ENCODE measurements around the gene ZC3HAV1. TPM values are rescaled to one million over a fixed set of nuclear protein-coding genes. Genes with fewer than 3 reads are reported as not detected.
A peak's percentile ranks its signal among the peaks of the same experiment; 100 is the strongest.
"Not testable (repeated sequence)": the region's sequence is repeated elsewhere in the genome, so short reads cannot be mapped to it uniquely, and the experiment has no call there.

Gene ZC3HAV1
- polyA plus RNA-seq, 2 donors, result 7.6 TPM

DNA sequence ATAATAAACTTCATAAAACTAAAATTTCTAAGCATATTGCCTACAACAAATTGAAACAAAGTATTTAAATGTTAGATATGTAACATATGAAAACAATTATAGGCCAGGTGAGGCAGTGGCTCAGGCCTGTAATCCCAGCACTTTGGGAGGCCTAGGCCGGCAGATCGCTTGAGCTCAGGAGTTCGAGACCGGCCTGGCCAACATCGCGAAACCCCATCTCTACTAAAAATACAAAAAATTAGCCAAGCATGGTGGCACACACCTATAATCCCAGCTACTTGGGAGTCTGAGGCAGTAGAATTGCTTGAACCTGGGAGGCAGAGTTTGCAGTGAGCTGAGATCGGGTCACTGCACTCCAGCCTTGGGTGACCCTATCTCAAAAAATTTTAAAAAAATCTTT lies 3.3 kb downstream of the ZC3HAV1 start:
- not testable (repeated sequence) for H3K36me3 ChIP-seq (ENCODE audit: control insufficient read depth in 2 of 2, insufficient read depth in 2 of 2, low read length in 1 of 2); H3K9me3 ChIP-seq (ENCODE audit: control insufficient read depth in 2 of 2, insufficient read depth in 1 of 2, low read depth in 1 of 2, low read length in 1 of 2); H3K4me3 ChIP-seq (ENCODE audit: low read depth in 1 of 2, low read length in 2 of 2); H3K4me1 ChIP-seq (ENCODE audit: control insufficient read depth in 2 of 2, insufficient read depth in 2 of 2, low read length in 1 of 2); H3K27me3 ChIP-seq (ENCODE audit: control insufficient read depth in 1 of 2, insufficient read depth in 2 of 2, low read length in 2 of 2); H3K27ac ChIP-seq (ENCODE audit: low read depth in 2 of 2, low read length in 1 of 2)
- WGBS, 2 donors, result 70 to 75% methylated on average over 7 of the region's 7 CpGs

DNA sequence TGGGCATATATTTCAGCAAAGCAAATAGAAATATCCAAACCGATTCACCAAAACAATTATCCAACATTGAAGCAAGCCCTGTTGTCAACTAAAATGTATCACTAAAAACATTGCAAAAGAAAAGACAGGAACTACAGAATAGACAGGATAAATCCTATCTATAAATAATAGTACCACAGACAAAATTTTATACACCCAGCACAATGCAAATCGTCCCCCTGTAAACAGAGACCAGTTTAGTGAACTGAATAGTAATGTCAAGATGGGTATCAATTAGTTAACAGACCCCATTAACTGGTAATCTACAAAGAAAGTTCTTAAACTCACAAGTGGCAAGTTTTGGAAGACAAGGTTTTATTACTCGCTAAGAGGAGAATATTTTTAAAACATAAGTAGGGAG lies 4.0 kb downstream of the ZC3HAV1 start:
- Histone ChIP-seq H3K27me3 (ENCODE audit: control insufficient read depth in 1 of 2, insufficient read depth in 2 of 2, low read length in 2 of 2) (no peaks in the 10 kb centered on the region), H3K36me3 (ENCODE audit: control insufficient read depth in 2 of 2, insufficient read depth in 2 of 2, low read length in 1 of 2) (no peaks in the 10 kb centered on the region), H3K4me1 (ENCODE audit: control insufficient read depth in 2 of 2, insufficient read depth in 2 of 2, low read length in 1 of 2) (no peaks in the 10 kb centered on the region), H3K4me3 (ENCODE audit: low read depth in 1 of 2, low read length in 2 of 2) (peak overlapping the region in 1 of 2 donors; percentile 3), H3K9me3 (ENCODE audit: control insufficient read depth in 2 of 2, insufficient read depth in 1 of 2, low read depth in 1 of 2, low read length in 1 of 2) (peaks cover 0 to 4% of the 10 kb centered on the region in 2 donors), H3K27ac (ENCODE audit: low read depth in 2 of 2, low read length in 1 of 2) (no peak overlapping the region)
- WGBS, 2 donors, result 47% methylated on average over 3 of the region's 3 CpGs

DNA sequence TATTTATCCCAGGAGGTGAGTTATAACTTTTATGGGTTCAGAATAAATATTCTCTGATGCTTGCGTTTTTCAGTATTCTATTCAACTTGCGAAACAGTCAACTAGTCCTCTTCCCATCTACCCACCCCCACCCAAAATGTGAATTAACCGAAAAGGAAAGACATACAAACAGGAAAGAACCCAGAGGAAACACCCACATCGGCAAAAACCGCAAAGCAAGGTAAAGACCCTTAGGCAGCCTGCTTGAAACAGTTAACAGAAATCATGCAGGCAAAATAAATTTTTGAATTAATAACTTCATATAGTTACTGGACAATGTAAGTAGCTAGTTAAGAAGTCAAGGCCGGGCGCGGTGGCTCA lies 5.4 kb downstream of the ZC3HAV1 start:
- Histone ChIP-seq H3K4me3 (ENCODE audit: low read depth in 1 of 2, low read length in 2 of 2) (peak overlapping the region; percentile 15 to 23), H3K4me1 (ENCODE audit: control insufficient read depth in 2 of 2, insufficient read depth in 2 of 2, low read length in 1 of 2) (no peaks in the 10 kb centered on the region), H3K27me3 (ENCODE audit: control insufficient read depth in 1 of 2, insufficient read depth in 2 of 2, low read length in 2 of 2) (no peaks in the 10 kb centered on the region), H3K36me3 (ENCODE audit: control insufficient read depth in 2 of 2, insufficient read depth in 2 of 2, low read length in 1 of 2) (peaks cover 0 to 2% of the 10 kb centered on the region in 2 donors), H3K27ac (ENCODE audit: low read depth in 2 of 2, low read length in 1 of 2) (no peak overlapping the region), H3K9me3 (ENCODE audit: control insufficient read depth in 2 of 2, insufficient read depth in 1 of 2, low read depth in 1 of 2, low read length in 1 of 2) (peaks cover 0 to 3% of the 10 kb centered on the region in 2 donors)
- 72 to 75% methylated on average over 8 of the region's 8 CpGs for WGBS, 2 donors

DNA sequence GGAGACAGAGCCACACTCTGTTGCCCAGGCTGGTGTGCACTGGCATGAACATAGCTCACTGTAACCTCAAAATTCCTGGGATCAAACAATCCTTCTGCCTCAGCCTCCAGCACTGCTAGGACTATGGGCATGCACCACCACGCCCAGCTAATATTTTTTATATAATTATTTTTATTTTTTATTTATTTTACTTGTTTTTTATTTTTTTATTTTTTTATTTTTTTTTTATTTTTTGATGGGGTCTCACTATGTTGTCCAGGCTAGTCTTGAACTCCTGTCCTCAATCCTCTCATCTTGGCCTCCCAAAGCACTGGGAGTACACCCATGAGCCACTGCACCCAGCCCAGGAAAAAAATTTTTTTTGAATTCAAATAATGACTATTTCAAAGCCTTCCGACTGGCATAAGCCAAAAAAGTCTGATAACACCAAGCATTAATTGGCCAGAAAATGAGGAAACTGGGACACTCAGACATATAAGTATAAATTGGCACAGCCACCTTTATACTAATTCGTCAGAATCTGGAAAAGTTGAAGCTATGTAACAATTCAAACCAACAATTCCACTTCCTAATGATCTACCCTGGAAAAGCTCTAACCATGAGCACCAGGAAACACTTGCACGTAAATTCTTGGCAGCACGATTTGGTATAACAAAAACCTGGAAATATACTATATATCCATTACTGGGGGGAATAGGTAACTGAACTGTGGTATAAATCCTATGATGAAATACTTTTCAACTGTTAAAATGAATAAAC lies 6.3 kb downstream of the ZC3HAV1 start:
- Histone ChIP-seq H3K9me3 (ENCODE audit: control insufficient read depth in 2 of 2, insufficient read depth in 1 of 2, low read depth in 1 of 2, low read length in 1 of 2) (no peaks in the 10 kb centered on the region), H3K27me3 (ENCODE audit: control insufficient read depth in 1 of 2, insufficient read depth in 2 of 2, low read length in 2 of 2) (no peaks in the 10 kb centered on the region), H3K4me3 (ENCODE audit: low read depth in 1 of 2, low read length in 2 of 2) (no peak overlapping the region), H3K27ac (ENCODE audit: low read depth in 2 of 2, low read length in 1 of 2) (no peak overlapping the region), H3K36me3 (ENCODE audit: control insufficient read depth in 2 of 2, insufficient read depth in 2 of 2, low read length in 1 of 2) (peaks cover 0 to 2% of the 10 kb centered on the region in 2 donors), H3K4me1 (ENCODE audit: control insufficient read depth in 2 of 2, insufficient read depth in 2 of 2, low read length in 1 of 2) (no peaks in the 10 kb centered on the region)
- 61 to 62% methylated on average over 5 of the region's 5 CpGs for WGBS, 2 donors

DNA sequence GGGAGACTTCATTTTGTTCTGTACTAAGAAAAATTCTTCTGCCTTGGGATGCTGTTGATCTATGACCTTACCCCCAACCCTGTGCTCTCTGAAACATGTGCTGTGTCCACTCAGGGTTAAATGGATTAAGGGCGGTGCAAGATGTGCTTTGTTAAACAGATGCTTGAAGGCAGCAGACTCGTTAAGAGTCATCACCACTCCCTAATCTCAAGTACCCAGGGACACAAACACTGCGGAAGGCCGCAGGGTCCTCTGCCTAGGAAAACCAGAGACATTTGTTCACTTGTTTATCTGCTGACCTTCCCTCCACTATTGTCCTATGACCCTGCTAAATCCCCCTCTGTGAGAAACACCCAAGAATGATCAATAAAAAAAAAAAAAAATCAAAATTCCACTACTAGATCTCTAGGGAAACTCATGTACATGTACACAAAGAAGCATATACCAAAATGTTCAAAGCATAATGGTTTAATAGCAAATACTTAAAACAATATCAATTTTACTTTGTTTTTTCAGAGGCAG lies 7.8 kb downstream of the ZC3HAV1 start:
- H3K9me3 ChIP-seq (ENCODE audit: control insufficient read depth in 2 of 2, insufficient read depth in 1 of 2, low read depth in 1 of 2, low read length in 1 of 2); H3K27ac ChIP-seq (ENCODE audit: low read depth in 2 of 2, low read length in 1 of 2); H3K4me3 ChIP-seq (ENCODE audit: low read depth in 1 of 2, low read length in 2 of 2); H3K36me3 ChIP-seq (ENCODE audit: control insufficient read depth in 2 of 2, insufficient read depth in 2 of 2, low read length in 1 of 2); H3K27me3 ChIP-seq (ENCODE audit: control insufficient read depth in 1 of 2, insufficient read depth in 2 of 2, low read length in 2 of 2); H3K4me1 ChIP-seq (ENCODE audit: control insufficient read depth in 2 of 2, insufficient read depth in 2 of 2, low read length in 1 of 2): not testable (repeated sequence)
- 95% methylated on average over 2 of the region's 4 CpGs; no CpG with 5 or more reads in 1 of the 2 donors for WGBS, 2 donors

DNA sequence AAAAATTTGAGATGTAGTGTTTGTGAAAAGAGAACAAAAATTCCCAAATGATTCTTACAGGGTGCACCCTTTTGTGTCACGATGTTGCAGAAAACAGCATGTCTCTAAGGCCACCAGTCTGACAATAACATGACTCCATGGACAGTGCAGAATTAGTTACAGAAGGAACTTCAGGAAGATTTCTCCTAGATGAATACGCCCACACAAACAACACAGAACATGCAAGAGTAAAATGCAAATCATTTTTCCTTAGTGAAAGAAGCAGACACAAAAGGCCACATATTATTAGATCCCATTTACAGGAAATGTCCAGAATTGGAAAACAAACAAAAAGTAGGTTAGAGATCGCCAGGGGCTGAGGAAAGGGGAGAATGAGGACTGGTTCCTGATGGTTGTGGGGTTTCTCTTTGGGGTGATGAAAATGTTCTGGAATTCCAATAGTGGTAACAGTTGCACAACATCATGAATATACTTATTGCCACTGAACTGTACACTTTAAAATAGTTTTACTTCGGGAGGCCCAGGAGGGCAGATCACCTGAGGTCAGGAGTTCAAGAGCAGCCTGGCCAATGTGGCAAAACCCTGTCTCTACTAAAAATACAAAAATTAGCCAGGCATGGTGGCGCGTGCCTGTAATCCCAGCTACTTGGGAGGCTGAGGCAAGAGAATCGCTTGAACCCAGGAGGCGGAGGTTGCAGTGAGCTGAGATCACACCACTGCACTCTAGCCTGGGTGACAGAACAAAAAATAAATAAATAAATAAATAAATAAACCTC lies 10.2 kb downstream of the ZC3HAV1 start:
- H3K27me3 ChIP-seq (ENCODE audit: control insufficient read depth in 1 of 2, insufficient read depth in 2 of 2, low read length in 2 of 2), result no peaks in the 10 kb centered on the region
- no peaks in the 10 kb centered on the region for H3K9me3 ChIP-seq (ENCODE audit: control insufficient read depth in 2 of 2, insufficient read depth in 1 of 2, low read depth in 1 of 2, low read length in 1 of 2)
- WGBS, 2 donors, result 78 to 79% methylated on average over 8 of the region's 8 CpGs
- H3K4me3 ChIP-seq (ENCODE audit: low read depth in 1 of 2, low read length in 2 of 2), result no peak overlapping the region
- peaks cover 0 to 2% of the 10 kb centered on the region in 2 donors for H3K36me3 ChIP-seq (ENCODE audit: control insufficient read depth in 2 of 2, insufficient read depth in 2 of 2, low read length in 1 of 2)
- H3K4me1 ChIP-seq (ENCODE audit: control insufficient read depth in 2 of 2, insufficient read depth in 2 of 2, low read length in 1 of 2), result no peaks in the 10 kb centered on the region
- no peak overlapping the region for H3K27ac ChIP-seq (ENCODE audit: low read depth in 2 of 2, low read length in 1 of 2)

DNA sequence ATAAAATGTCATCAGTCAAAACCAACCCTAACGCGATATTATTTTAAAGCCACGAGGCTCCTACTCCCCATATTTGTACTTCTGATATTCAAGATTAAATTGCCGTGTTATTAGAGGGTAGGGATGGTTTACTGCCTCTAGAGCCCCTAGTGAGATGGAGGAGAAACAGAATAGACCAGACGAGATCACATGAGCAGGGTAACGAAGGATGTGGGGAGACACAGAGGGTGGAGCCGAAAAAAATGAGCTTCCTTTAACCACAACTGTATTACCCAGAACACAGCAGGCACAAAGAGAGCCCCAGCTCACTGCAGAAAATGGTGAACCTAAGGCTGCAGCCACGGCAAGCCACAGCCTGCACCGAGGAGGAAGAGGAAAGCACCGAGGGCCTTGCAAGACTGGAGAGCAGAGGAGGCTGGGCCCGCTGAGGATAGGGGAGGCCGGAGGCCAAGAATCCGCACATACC lies 14.3 kb downstream of the ZC3HAV1 start:
- Histone ChIP-seq H3K9me3 (ENCODE audit: control insufficient read depth in 2 of 2, insufficient read depth in 1 of 2, low read depth in 1 of 2, low read length in 1 of 2) (no peaks in the 10 kb centered on the region), H3K4me1 (ENCODE audit: control insufficient read depth in 2 of 2, insufficient read depth in 2 of 2, low read length in 1 of 2) (peaks cover 0 to 2% of the 10 kb centered on the region in 2 donors), H3K36me3 (ENCODE audit: control insufficient read depth in 2 of 2, insufficient read depth in 2 of 2, low read length in 1 of 2) (peaks cover 0 to 2% of the 10 kb centered on the region in 2 donors), H3K4me3 (ENCODE audit: low read depth in 1 of 2, low read length in 2 of 2) (no peak overlapping the region), H3K27ac (ENCODE audit: low read depth in 2 of 2, low read length in 1 of 2) (no peak overlapping the region), H3K27me3 (ENCODE audit: control insufficient read depth in 1 of 2, insufficient read depth in 2 of 2, low read length in 2 of 2) (no peaks in the 10 kb centered on the region)
- WGBS, 2 donors, result 64 to 66% methylated on average over 13 of the region's 13 CpGs

DNA sequence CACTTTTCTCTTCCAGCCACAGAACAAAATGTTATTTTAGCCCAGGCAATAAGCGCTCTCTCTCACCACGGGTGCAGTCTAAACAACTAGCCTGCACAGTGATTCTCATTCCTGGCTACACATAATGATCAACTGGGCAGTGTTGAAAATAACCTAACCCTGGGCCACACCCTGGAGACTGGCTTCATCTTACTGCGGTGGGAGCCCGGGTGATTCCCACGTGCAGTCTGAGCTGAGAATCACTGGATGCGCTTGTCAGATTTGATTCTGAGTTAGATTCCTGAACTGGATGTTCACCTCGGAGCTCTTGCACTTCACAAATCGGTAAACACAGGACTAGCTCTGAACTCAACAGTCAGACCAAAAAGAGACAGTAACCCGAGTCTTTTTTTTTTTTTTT lies 14.9 kb downstream of the ZC3HAV1 start:
- no peaks in the 10 kb centered on the region for H3K27me3 ChIP-seq (ENCODE audit: control insufficient read depth in 1 of 2, insufficient read depth in 2 of 2, low read length in 2 of 2)
- H3K4me1 ChIP-seq (ENCODE audit: control insufficient read depth in 2 of 2, insufficient read depth in 2 of 2, low read length in 1 of 2), result peaks cover 0 to 2% of the 10 kb centered on the region in 2 donors
- H3K27ac ChIP-seq (ENCODE audit: low read depth in 2 of 2, low read length in 1 of 2), result peak overlapping the region; percentile 12 to 50
- H3K9me3 ChIP-seq (ENCODE audit: control insufficient read depth in 2 of 2, insufficient read depth in 1 of 2, low read depth in 1 of 2, low read length in 1 of 2), result no peaks in the 10 kb centered on the region
- H3K4me3 ChIP-seq (ENCODE audit: low read depth in 1 of 2, low read length in 2 of 2), result peak overlapping the region in 1 of 2 donors; percentile 14
- peaks cover 0 to 2% of the 10 kb centered on the region in 2 donors for H3K36me3 ChIP-seq (ENCODE audit: control insufficient read depth in 2 of 2, insufficient read depth in 2 of 2, low read length in 1 of 2)
- 53 to 56% methylated on average over 9 of the region's 9 CpGs for WGBS, 2 donors

DNA sequence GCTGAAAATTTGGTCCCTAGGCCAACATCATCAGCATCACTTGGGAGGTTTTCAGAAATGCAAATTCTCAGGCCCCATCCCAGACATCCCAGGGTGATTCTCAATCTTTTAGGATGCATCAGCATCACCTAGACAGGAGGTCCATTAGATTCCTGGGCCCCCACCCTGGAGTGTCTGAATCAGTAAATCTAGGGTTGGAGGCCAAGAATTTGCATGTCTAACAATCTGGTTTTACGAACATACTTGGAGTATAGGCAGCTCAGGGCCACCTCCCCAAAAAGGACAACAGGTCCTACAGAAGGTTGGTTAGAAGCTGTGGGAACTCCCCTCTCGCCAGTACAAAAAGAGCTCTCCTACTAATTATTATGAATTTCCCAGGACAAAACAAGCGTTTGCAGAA lies 15.5 kb downstream of the ZC3HAV1 start:
- Histone ChIP-seq H3K9me3 (ENCODE audit: control insufficient read depth in 2 of 2, insufficient read depth in 1 of 2, low read depth in 1 of 2, low read length in 1 of 2) (no peaks in the 10 kb centered on the region), H3K4me1 (ENCODE audit: control insufficient read depth in 2 of 2, insufficient read depth in 2 of 2, low read length in 1 of 2) (peaks cover 0 to 2% of the 10 kb centered on the region in 2 donors), H3K36me3 (ENCODE audit: control insufficient read depth in 2 of 2, insufficient read depth in 2 of 2, low read length in 1 of 2) (no peaks in the 10 kb centered on the region), H3K27ac (ENCODE audit: low read depth in 2 of 2, low read length in 1 of 2) (no peak overlapping the region), H3K4me3 (ENCODE audit: low read depth in 1 of 2, low read length in 2 of 2) (no peak overlapping the region), H3K27me3 (ENCODE audit: control insufficient read depth in 1 of 2, insufficient read depth in 2 of 2, low read length in 2 of 2) (no peaks in the 10 kb centered on the region)
- WGBS, 2 donors, result 80 to 85% methylated on average over 3 of the region's 3 CpGs
